Subcutaneous abdominal adipose tissue (tissue), 5 donors: ENCODE results near the gene SSTR1.
"Not testable (repeated sequence)": the region's sequence is repeated elsewhere in the genome, so short reads cannot be mapped to it uniquely, and the experiment has no call there.

Experiments used
- H3K27ac ChIP-seq: one replicate; pipeline ENCODE4 v1.7.0; 2013; ENCODE audit warnings: low read depth, mild to moderate bottlenecking, inconsistent platforms, low read length, moderate library complexity
- H3K27me3 ChIP-seq, 5 donors: one replicate each; pipeline ENCODE4 v1.7.0; 2013; ENCODE audit warnings: low read length in 5 of 5, inconsistent platforms in 1 of 5; ENCODE audit not compliant: control insufficient read depth in 5 of 5, insufficient read depth in 4 of 5
- H3K36me3 ChIP-seq, 5 donors: one replicate each; pipeline ENCODE4 v1.7.0; 2013; ENCODE audit warnings: low read length in 5 of 5; ENCODE audit not compliant: control insufficient read depth in 5 of 5, insufficient read depth in 5 of 5
- H3K4me1 ChIP-seq, 5 donors: one replicate each; pipeline ENCODE4 v1.7.0; 2013; ENCODE audit warnings: low read length in 5 of 5, mild to moderate bottlenecking in 3 of 5, moderate library complexity in 1 of 5; ENCODE audit not compliant: control insufficient read depth in 5 of 5, insufficient read depth in 5 of 5
- H3K4me3 ChIP-seq, 5 donors: one replicate each; pipeline ENCODE4 v1.7.0; 2013; ENCODE audit warnings: low read length in 5 of 5, low read depth in 1 of 5
- H3K9ac ChIP-seq, 5 donors: one replicate each; pipeline ENCODE4 v1.7.0; 2013; ENCODE audit warnings: low read length in 5 of 5, mild to moderate bottlenecking in 4 of 5, moderate library complexity in 3 of 5
- H3K9me3 ChIP-seq, 5 donors: one replicate each; pipeline ENCODE4 v1.7.0; 2013; ENCODE audit warnings: low read length in 5 of 5; ENCODE audit not compliant: control insufficient read depth in 5 of 5
- donor health status: healthy.
- donor health status: healthy.
- donor health status: healthy.
- donor health status: healthy.
- donor health status: healthy.

The SSTR1 gene

GRCh38 chr14:38187528-38187927 lies 20.2 kb upstream of the SSTR1 start:
- no peaks in the 10 kb centered on the region for H3K4me1 ChIP-seq
- no peak overlapping the region for H3K27ac ChIP-seq
- no peaks in the 10 kb centered on the region for H3K27me3 ChIP-seq
- H3K9ac ChIP-seq = no peak overlapping the region
- H3K36me3 ChIP-seq = no peaks in the 10 kb centered on the region
- no peaks in the 10 kb centered on the region for H3K9me3 ChIP-seq
- no peak overlapping the region for H3K4me3 ChIP-seq

GRCh38 chr14:38189930-38190726 lies 17.6 kb upstream of the SSTR1 start:
- Histone ChIP-seq H3K36me3 (no peaks in the 10 kb centered on the region), H3K4me3 (no peak overlapping the region), H3K4me1 (no peaks in the 10 kb centered on the region), H3K27me3 (no peaks in the 10 kb centered on the region), H3K27ac (no peak overlapping the region), H3K9me3 (no peaks in the 10 kb centered on the region), H3K9ac (no peak overlapping the region)

GRCh38 chr14:38190846-38191245 lies 16.9 kb upstream of the SSTR1 start:
- not testable (repeated sequence) for H3K9ac ChIP-seq, H3K4me3 ChIP-seq, H3K27me3 ChIP-seq, H3K4me1 ChIP-seq, H3K36me3 ChIP-seq, H3K9me3 ChIP-seq, H3K27ac ChIP-seq

- H3K9me3 ChIP-seq, H3K27ac ChIP-seq, H3K9ac ChIP-seq, H3K4me1 ChIP-seq, H3K4me3 ChIP-seq, H3K27me3 ChIP-seq, H3K36me3 ChIP-seq: not testable (repeated sequence)
Measured at GRCh38 chr14:38191491-38191890, 16.2 kb upstream of the SSTR1 start.

GRCh38 chr14:38197001-38197783 lies 10.5 kb upstream of the SSTR1 start:
- Histone ChIP-seq H3K9me3 (no peaks in the 10 kb centered on the region), H3K4me1 (no peaks in the 10 kb centered on the region), H3K4me3 (no peak overlapping the region), H3K27me3 (no peaks in the 10 kb centered on the region), H3K9ac (no peak overlapping the region), H3K27ac (no peak overlapping the region), H3K36me3 (no peaks in the 10 kb centered on the region)

GRCh38 chr14:38197784-38198335 lies 9.8 kb upstream of the SSTR1 start:
- Histone ChIP-seq H3K4me3 (no peak overlapping the region), H3K27me3 (no peaks in the 10 kb centered on the region), H3K36me3 (no peaks in the 10 kb centered on the region), H3K9ac (no peak overlapping the region), H3K4me1 (no peaks in the 10 kb centered on the region), H3K9me3 (no peaks in the 10 kb centered on the region), H3K27ac (no peak overlapping the region)

GRCh38 chr14:38198425-38198824 lies 9.3 kb upstream of the SSTR1 start:
- H3K27ac ChIP-seq = no peak overlapping the region

GRCh38 chr14:38199076-38199475 lies 8.6 kb upstream of the SSTR1 start:
- H3K27ac ChIP-seq = no peak overlapping the region
- H3K27me3 ChIP-seq = no peaks in the 10 kb centered on the region
- no peak overlapping the region for H3K9ac ChIP-seq
- no peaks in the 10 kb centered on the region for H3K4me1 ChIP-seq
- H3K4me3 ChIP-seq = no peak overlapping the region
- no peaks in the 10 kb centered on the region for H3K36me3 ChIP-seq
- no peaks in the 10 kb centered on the region for H3K9me3 ChIP-seq

More at GRCh38 chr14:38198425-38198824, 9.3 kb upstream of the SSTR1 start:
- Histone ChIP-seq H3K9ac (no peak overlapping the region), H3K9me3 (no peaks in the 10 kb centered on the region), H3K4me3 (no peak overlapping the region), H3K36me3 (no peaks in the 10 kb centered on the region), H3K27me3 (no peaks in the 10 kb centered on the region), H3K4me1 (no peaks in the 10 kb centered on the region)

GRCh38 chr14:38199739-38200138 lies 8.0 kb upstream of the SSTR1 start:
- no peak overlapping the region for H3K27ac ChIP-seq
- H3K9ac ChIP-seq = no peak overlapping the region
- H3K4me1 ChIP-seq = no peaks in the 10 kb centered on the region
- no peak overlapping the region for H3K4me3 ChIP-seq
- H3K27me3 ChIP-seq = no peaks in the 10 kb centered on the region
- H3K9me3 ChIP-seq = no peaks in the 10 kb centered on the region
- H3K36me3 ChIP-seq = no peaks in the 10 kb centered on the region

GRCh38 chr14:38201137-38201828 lies 6.4 kb upstream of the SSTR1 start:
- Histone ChIP-seq H3K4me3 (no peak overlapping the region), H3K9me3 (peaks cover 0 to 5% (median 4%) of the 10 kb centered on the region in 5 donors), H3K4me1 (no peaks in the 10 kb centered on the region), H3K27me3 (no peaks in the 10 kb centered on the region), H3K27ac (no peak overlapping the region), H3K36me3 (no peaks in the 10 kb centered on the region), H3K9ac (no peak overlapping the region)
